ENCODE measurements around the gene GCSAML. TPM values are rescaled to one million over a fixed set of nuclear protein-coding genes. Genes with fewer than 3 reads are reported as not detected.
"Not testable (repeated sequence)": the region's sequence is repeated elsewhere in the genome, so short reads cannot be mapped to it uniquely, and the experiment has no call there.

Gene GCSAML
- total RNA-seq = under 1 TPM in 1 of 2 experiments, not detected in 1; 0.09 TPM

DNA sequence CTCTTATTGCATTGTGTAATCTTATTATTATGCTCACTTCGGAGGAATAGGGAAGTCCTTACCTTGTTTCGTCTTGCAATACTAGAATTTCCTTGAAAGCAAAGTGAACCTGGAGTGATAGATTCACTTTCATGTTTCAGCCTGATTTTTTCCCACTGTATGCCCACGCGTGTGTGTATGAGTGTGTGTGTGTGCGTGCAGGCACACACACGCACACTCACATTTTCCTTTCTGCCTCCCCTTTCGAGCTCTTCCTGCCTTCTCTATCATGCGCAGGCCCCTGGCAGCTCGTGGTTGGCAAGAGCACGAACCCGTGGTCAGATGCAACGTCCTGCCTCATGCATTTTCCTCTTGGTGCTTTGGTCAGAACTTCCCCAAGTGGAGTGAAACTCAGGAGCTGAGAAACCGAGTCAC is at the start of gene GCSAML:
Gene GCSAML (plus strand): TSS at position 366 of the 414 bp plus-strand sequence. CDS start 58 bp downstream, outside the sequence.
- Mint-ChIP-seq H3K4me1 (peaks cover 10% of the 10 kb centered on the region), H3K36me3 (ENCODE audit: low read depth) (no peaks in the 10 kb centered on the region), H3K4me3 (no peak within 1 kb of the TSS), H3K27me3 (peaks cover 26% of the 10 kb centered on the region), H3K27ac (no peak within 1 kb of the TSS), H3K9me3 (ENCODE audit: low read depth) (no peaks in the 10 kb centered on the region)
- POLR2A ChIA-PET = no interaction called here
- intact Hi-C loops (cut with DNase I, micrococcal nuclease) = no loop called here
- DNase-seq (peak; percentile 43), ATAC-seq (no peak)
- CTCF ChIA-PET = no interaction called here

DNA sequence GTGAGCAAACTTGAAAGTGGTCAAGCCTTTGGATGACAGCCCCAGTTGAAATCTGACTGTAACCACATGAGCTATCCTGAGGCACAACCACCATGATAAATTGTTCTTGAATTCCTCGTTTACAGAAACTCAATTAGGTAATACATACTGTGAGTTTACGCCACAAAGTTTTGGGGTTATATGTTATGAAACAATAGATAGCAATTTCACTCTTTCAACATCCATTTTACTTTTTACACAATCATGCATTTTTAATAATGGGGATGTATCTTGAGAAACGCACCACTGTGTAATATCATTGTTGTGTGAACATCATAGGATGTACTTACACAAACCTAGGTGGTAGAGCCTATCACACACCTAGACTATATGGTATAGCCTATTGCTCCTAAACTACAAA is 48.1 kb upstream of the GCSAML start:
- H3K36me3 Mint-ChIP-seq (ENCODE audit: low read depth) = no peaks in the 10 kb centered on the region
- H3K27me3 Mint-ChIP-seq = peaks cover 7% of the 10 kb centered on the region
- CTCF ChIA-PET = interaction anchor here (1.4 kb wide), 1 partner anchor 128 kb away, joined by 4 read pairs; no protein-coding TSS in a partner anchor
- no peak for DNase-seq
- POLR2A ChIA-PET = no interaction called here
- no peaks in the 10 kb centered on the region for H3K4me1 Mint-ChIP-seq
- H3K4me3 Mint-ChIP-seq = no peak overlapping the region
- H3K27ac Mint-ChIP-seq = no peak overlapping the region
- intact Hi-C loops (cut with DNase I, micrococcal nuclease) = no loop called here
- no peak for ATAC-seq
- no peaks in the 10 kb centered on the region for H3K9me3 Mint-ChIP-seq (ENCODE audit: low read depth)

DNA sequence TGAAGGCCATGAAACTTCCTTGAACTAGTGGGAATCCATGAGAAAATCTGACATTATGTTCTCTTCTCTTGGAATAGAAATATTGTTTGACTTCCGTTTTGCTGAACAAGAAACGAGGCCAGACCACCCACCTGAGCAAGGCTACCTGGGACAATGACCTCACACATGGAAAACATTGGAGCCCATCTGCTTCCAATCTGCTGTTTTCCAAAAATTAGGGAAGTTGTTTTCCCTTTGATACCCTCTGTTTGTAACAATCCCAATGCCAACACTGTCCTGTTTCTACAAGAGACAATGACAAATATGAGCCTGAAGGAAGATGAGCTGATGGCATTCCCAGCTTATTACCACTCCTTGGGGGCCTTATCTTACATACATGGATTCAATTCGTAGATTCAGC is 42.1 kb upstream of the GCSAML start:
- Mint-ChIP-seq H3K27ac (no peak overlapping the region), H3K4me1 (no peaks in the 10 kb centered on the region), H3K36me3 (ENCODE audit: low read depth) (no peaks in the 10 kb centered on the region), H3K4me3 (no peak overlapping the region), H3K9me3 (ENCODE audit: low read depth) (no peaks in the 10 kb centered on the region), H3K27me3 (no peaks in the 10 kb centered on the region)
- intact Hi-C loops (cut with DNase I, micrococcal nuclease) = no loop called here
- ATAC-seq (no peak), DNase-seq (no peak)
- POLR2A ChIA-PET = no interaction called here
- CTCF ChIA-PET = no interaction called here

DNA sequence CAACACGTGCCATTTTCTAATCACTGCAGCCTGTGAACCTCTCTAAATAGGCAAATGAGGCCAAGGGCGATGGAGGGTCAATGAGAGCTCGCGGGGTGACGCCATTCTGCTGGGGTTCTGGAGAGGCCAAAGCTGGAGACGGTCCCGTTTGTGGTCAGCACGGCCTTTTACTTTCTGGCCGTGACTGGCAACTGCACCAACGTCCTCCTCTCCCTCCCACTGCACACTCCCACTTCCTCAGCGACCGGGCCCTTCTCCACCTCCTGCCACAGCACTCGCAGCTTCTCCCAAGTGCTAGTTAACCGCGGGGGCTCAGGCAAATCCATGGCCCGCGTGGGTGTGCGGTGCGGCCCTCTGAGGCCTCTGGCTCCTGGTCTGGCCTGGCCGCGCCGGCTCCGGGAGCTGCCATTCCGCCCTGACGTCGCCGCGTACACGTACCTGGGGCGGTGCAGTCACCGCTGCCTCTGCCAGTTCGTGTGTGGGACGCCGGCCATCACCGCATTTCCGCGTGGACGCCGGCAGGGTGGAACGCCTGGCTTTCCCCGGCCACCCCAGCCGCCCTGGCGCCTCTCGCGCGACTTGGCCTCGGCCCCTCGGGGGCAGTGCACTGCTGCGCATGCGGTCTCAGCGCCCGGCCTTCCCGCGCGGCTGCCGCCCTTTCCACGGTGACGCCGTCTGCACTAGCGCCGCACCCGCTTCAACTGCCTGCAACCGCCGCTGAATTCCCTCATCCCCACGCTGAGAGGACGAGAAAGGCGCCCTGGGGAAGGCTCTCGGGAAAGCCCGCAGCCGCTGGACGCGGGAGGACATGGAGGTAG is 30.9 kb upstream of the GCSAML start:
- no peaks in the 10 kb centered on the region for H3K4me1 Mint-ChIP-seq
- H3K27me3 Mint-ChIP-seq = peaks cover 13% of the 10 kb centered on the region
- POLR2A ChIA-PET = no interaction called here
- ATAC-seq (no peak), DNase-seq (peak; percentile 35)
- CTCF ChIA-PET = interaction anchor here (0.8 kb wide), 1 partner anchor 13 kb away, joined by 3 read pairs; no protein-coding TSS in a partner anchor
- intact Hi-C loops (cut with DNase I, micrococcal nuclease) = no loop called here
- H3K27ac Mint-ChIP-seq = no peak overlapping the region
- peak overlapping the region; percentile 10 for H3K4me3 Mint-ChIP-seq
- H3K36me3 Mint-ChIP-seq (ENCODE audit: low read depth) = no peaks in the 10 kb centered on the region
- H3K9me3 Mint-ChIP-seq (ENCODE audit: low read depth) = peaks cover 4% of the 10 kb centered on the region

DNA sequence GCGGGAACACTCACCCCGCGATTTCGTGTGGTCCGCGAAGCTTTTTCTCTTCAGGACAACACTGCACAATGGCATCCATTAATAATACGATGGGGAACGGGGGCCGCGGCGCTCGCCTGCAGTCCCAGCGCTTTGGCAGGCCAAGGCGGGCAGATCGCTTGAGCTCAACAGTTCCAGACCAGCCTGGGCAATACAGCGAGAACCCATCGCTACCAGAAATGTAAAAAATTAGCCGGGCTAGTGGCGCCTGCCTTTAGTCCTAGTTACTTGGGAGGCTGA is 30.4 kb upstream of the GCSAML start:
- intact Hi-C loops (cut with DNase I, micrococcal nuclease) = no loop called here
- ChIA-PET POLR2A (no interaction called here), CTCF (no interaction called here)
- Mint-ChIP-seq H3K27ac (no peak overlapping the region), H3K4me1 (no peaks in the 10 kb centered on the region), H3K4me3 (no peak overlapping the region), H3K9me3 (ENCODE audit: low read depth) (peaks cover 5% of the 10 kb centered on the region), H3K36me3 (ENCODE audit: low read depth) (no peaks in the 10 kb centered on the region), H3K27me3 (peaks cover 13% of the 10 kb centered on the region)
- DNase-seq = no peak
- no peak for ATAC-seq

DNA sequence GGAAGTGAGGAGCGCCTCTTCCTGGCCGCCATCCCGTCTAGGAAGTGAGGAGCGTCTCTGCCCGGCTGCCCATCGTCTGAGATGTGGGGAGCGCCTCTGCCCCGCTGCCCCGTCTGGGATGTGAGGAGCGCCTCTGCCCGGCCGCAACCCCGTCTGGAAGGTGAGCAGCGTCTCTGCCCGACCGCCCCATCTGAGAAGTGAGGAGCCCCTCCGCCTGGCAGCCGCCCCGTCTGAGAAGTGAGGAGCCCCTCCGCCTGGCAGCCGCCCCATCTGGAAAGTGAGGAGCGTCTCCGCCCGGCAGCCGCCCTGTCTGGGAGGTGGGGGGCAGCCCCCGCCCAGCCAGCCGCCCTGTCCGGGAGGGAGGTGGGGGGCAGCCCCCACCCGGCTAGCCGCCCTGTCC is 27.0 kb upstream of the GCSAML start:
- ATAC-seq; H3K36me3 Mint-ChIP-seq (ENCODE audit: low read depth); intact Hi-C loops (cut with DNase I, micrococcal nuclease); DNase-seq; H3K27ac Mint-ChIP-seq; POLR2A ChIA-PET; H3K4me1 Mint-ChIP-seq; H3K4me3 Mint-ChIP-seq; H3K9me3 Mint-ChIP-seq (ENCODE audit: low read depth); CTCF ChIA-PET: not testable (repeated sequence)
- H3K27me3 Mint-ChIP-seq = peaks cover 14% of the 10 kb centered on the region

DNA sequence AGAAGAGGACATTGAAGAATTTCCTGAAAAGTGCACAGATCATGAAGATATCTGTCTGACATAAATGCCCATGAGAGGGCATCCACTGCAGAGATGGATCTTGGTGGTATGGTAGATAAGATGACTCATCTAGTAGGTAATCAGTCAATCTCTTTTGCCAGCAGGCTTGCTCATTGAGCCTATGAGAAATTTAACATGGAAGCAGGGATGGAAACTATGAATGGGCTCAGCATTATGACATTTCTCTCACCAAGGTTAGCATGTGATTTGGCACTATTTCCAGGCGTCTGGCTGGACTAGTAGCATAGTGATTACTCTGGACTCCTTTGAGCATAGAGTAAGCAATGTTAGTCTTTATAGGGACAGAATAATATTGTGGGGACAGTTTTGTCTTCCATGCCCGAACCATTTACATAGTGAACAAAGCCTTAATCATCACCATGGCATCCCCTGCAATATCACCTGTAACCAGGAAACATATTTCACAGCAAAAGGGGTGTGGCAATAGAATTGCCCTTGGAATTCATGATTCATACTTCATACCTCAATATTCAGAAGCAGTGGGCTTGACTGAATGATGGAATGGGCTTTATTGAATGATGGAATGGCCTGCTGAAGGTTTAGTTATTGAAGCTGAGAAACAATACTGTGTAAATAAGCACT is 20.0 kb upstream of the GCSAML start:
- ChIA-PET POLR2A (no interaction called here), CTCF (no interaction called here)
- Mint-ChIP-seq H3K36me3 (ENCODE audit: low read depth) (no peaks in the 10 kb centered on the region), H3K4me1 (peaks cover 9% of the 10 kb centered on the region), H3K27ac (no peak overlapping the region), H3K27me3 (peaks cover 24% of the 10 kb centered on the region), H3K9me3 (ENCODE audit: low read depth) (no peaks in the 10 kb centered on the region), H3K4me3 (no peak overlapping the region)
- intact Hi-C loops (cut with DNase I, micrococcal nuclease) = no loop called here
- ATAC-seq (peak; percentile 75), DNase-seq (peak; percentile 14)

DNA sequence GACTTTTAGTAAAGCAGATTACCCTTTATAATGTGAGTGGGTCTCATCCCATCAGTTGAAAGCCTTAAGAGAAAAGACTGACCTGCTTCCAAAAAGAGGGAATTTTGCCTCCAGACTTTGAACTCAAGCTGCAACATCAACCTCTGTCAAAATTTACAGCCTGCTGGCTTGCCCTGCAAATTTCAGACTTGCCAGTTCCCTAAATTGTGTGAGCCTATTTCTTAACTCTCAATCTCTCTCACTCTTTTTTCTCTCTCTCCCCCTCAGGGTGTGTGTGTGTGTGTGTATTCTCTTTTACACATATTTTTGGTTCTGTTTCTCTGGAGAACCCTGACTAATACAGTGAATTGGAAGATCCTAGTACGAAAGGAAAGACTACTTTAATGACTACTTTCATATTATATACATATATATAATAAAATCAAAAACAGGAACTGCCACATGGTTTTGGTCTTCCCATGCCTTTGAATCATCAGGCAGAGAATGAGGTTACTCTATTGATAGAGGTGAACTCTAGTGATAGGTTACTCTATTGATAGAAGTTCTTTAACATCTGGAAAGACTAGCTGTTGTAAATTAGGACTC is 19.1 kb upstream of the GCSAML start:
- intact Hi-C loops (cut with DNase I, micrococcal nuclease) = no loop called here
- Mint-ChIP-seq H3K9me3 (ENCODE audit: low read depth) (no peaks in the 10 kb centered on the region), H3K4me3 (no peak overlapping the region), H3K27ac (no peak overlapping the region), H3K36me3 (ENCODE audit: low read depth) (no peaks in the 10 kb centered on the region), H3K27me3 (peaks cover 20% of the 10 kb centered on the region), H3K4me1 (peaks cover 9% of the 10 kb centered on the region)
- no peak for DNase-seq
- ChIA-PET POLR2A (no interaction called here), CTCF (interaction anchor here (0.7 to 0.9 kb wide), 2 partner anchors 8 to 12 kb away, joined by 3 to 6 read pairs; no protein-coding TSS in a partner anchor)
- no peak for ATAC-seq

DNA sequence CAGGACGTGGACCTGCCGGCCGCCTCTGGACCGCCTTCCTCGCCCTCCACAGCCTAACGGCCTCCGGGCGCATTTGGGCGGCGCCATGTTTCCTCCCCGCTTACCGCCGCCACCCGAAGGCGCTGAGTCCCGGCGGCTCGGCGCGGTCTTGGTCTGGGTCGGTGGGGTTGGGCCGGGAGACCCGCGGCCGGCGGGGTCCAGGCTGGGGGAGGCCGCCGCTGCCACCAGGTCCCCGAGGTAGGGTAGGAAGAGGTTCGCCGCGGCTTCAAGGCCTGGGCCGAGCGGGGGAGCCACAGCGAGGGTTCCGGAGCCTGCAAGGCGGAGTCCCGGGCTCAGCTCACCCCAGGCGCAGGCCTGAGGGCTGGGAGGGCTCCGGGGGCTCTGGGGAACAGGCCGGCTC is 18.1 kb upstream of the GCSAML start:
- no peaks in the 10 kb centered on the region for H3K36me3 Mint-ChIP-seq (ENCODE audit: low read depth)
- intact Hi-C loops (cut with DNase I, micrococcal nuclease) = no loop called here
- no peak overlapping the region for H3K27ac Mint-ChIP-seq
- peaks cover 17% of the 10 kb centered on the region for H3K4me1 Mint-ChIP-seq
- ATAC-seq (no peak), DNase-seq (no peak)
- H3K4me3 Mint-ChIP-seq = no peak overlapping the region
- CTCF ChIA-PET = interaction anchor here (0.9 kb wide), 1 partner anchor 13 kb away, joined by 3 read pairs; no protein-coding TSS in a partner anchor
- H3K27me3 Mint-ChIP-seq = peaks cover 18% of the 10 kb centered on the region
- H3K9me3 Mint-ChIP-seq (ENCODE audit: low read depth) = no peaks in the 10 kb centered on the region
- POLR2A ChIA-PET = no interaction called here

DNA sequence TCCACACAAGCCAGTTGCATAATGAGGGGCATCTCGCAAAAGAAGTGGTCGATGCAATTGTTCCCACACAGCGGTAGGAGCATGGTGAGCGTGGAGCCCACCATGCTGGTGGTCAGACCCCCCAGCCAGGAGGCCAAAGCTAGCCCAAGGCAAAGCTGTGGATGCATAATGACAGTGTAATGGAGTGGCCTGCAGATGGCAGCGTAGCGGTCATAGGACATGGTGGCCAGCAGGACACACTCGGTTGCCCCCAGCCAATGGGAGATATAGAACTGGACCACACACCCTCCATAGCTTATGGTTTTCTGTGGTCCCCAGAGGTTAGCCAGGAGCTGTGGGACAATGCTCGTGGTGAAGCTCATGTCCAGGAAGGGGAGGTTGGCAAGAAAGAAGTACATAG is 17.0 kb upstream of the GCSAML start:
- POLR2A ChIA-PET = no interaction called here
- Mint-ChIP-seq H3K9me3 (ENCODE audit: low read depth) (no peaks in the 10 kb centered on the region), H3K36me3 (ENCODE audit: low read depth) (no peaks in the 10 kb centered on the region), H3K4me3 (no peak overlapping the region), H3K27me3 (peaks cover 17% of the 10 kb centered on the region), H3K4me1 (peaks cover 18% of the 10 kb centered on the region), H3K27ac (no peak overlapping the region)
- no peak for DNase-seq
- CTCF ChIA-PET = no interaction called here
- ATAC-seq = no peak
- intact Hi-C loops (cut with DNase I, micrococcal nuclease) = no loop called here

DNA sequence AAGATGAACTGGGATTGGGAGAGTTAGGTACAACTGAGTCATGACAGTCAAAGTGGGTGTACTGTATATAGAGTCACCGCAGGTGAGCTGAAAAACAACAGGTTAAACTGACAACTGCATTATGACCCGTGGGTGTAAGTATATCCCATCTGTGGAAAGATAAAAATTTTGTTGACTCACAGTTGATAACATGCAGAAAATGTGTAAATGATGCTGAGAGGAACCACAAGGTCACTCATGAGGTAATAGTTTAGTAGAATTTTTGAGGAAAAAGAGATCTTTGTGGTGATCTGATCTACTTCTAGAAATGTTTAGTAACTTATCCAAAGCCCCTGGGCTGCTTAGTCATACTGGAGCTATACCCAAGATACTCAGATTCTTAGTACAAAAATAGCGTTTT is 13.5 kb upstream of the GCSAML start:
- ATAC-seq (peak; percentile 61), DNase-seq (no peak)
- POLR2A ChIA-PET = no interaction called here
- Mint-ChIP-seq H3K4me3 (no peak overlapping the region), H3K9me3 (ENCODE audit: low read depth) (no peaks in the 10 kb centered on the region), H3K4me1 (peaks cover 11% of the 10 kb centered on the region), H3K36me3 (ENCODE audit: low read depth) (no peaks in the 10 kb centered on the region), H3K27me3 (peaks cover 21% of the 10 kb centered on the region), H3K27ac (no peak overlapping the region)
- CTCF ChIA-PET = no interaction called here
- intact Hi-C loops (cut with DNase I, micrococcal nuclease) = no loop called here

DNA sequence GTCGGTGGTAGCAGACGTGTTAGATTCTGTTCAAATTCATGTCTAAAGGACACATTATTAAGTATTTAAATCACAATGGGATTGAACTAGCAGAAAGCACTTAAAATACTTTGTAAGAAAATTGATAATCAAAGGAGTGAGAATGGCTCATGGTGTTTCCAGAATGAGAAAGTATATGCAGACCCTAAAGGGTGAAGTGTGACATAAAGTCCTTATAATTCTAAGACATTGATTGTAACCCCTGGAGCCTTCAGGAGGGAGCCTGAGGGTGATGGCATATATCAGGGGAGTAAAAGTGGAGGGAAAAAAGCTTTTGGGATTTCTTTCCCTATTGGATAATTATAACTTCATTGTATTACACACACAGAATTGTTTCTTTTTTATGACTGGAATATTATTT is 12.6 kb upstream of the GCSAML start, which contains the start of gene OR2C3:
Gene OR2C3 (minus strand): TSS at position 101 of the 400 bp plus-strand sequence. CDS start 3,929 bp downstream, outside the sequence.
- Mint-ChIP-seq H3K36me3 (ENCODE audit: low read depth) (no peaks in the 10 kb centered on the region), H3K4me3 (no peak within 1 kb of the TSS), H3K27me3 (peaks cover 20% of the 10 kb centered on the region), H3K4me1 (peaks cover 12% of the 10 kb centered on the region), H3K9me3 (ENCODE audit: low read depth) (no peaks in the 10 kb centered on the region), H3K27ac (no peak within 1 kb of the TSS)
- intact Hi-C loops (cut with DNase I, micrococcal nuclease) = no loop called here
- DNase-seq (no peak), ATAC-seq (no peak)
- POLR2A ChIA-PET = no interaction called here
- CTCF ChIA-PET = interaction anchor here (0.5 kb wide), 1 partner anchor 52 kb away, joined by 3 read pairs; no protein-coding TSS in a partner anchor

Data from activated CD4-positive, alpha-beta T cell treated with anti-CD3 and anti-CD28 coated beads for 36 hours (primary cell).